Spinal cord (tissue), 10 donors: ENCODE results near the gene HERC2. TPM values are rescaled to one million over a fixed set of nuclear protein-coding genes. Genes with fewer than 3 reads are reported as not detected.
"Not testable (repeated sequence)": the region's sequence is repeated elsewhere in the genome, so short reads cannot be mapped to it uniquely, and the experiment has no call there.

Experiments
- DNase-seq, 6 donors: peaks; one replicate each; pipeline versions ENCODE4 v3.0.0 to v3.0.0-alpha.2; 2013 to 2015; ENCODE audit warnings: low spot score in 6 of 6, low read depth in 4 of 6
- H3K27ac ChIP-seq: one replicate; pipeline ENCODE4 v1.5.1; 2013; ENCODE audit warnings: low read depth, low read length, control low read depth
- H3K27me3 ChIP-seq: one replicate; pipeline ENCODE4 v1.6.1; 2013; ENCODE audit warnings: low read length; ENCODE audit not compliant: control insufficient read depth, insufficient read depth
- H3K36me3 ChIP-seq: one replicate; pipeline ENCODE4 v1.6.1; 2013; ENCODE audit warnings: low read length; ENCODE audit not compliant: control insufficient read depth, insufficient read depth
- H3K4me1 ChIP-seq: one replicate; pipeline ENCODE4 v1.6.1; 2013; ENCODE audit warnings: low read length; ENCODE audit not compliant: control insufficient read depth, insufficient read depth
- H3K4me3 ChIP-seq: one replicate; pipeline ENCODE4 v1.5.1; 2013; ENCODE audit warnings: low read depth, low read length, control low read depth
- H3K9me3 ChIP-seq: one replicate; pipeline ENCODE4 v1.6.1; 2013; ENCODE audit warnings: low read length; ENCODE audit not compliant: control insufficient read depth, insufficient read depth
- WGBS: methylation state at CpG from one replicate; pipeline ENCODE4 v1.1.5; 2013; ENCODE audit warnings: missing lambda C conversion rate; ENCODE audit not compliant: insufficient coverage; 5-methylcytosine and 5-hydroxymethylcytosine counted together
- polyA plus RNA-seq, 2 donors: library from polyadenylated mRNA; unstranded; fragments of 120-200 nt; gene quantifications; one replicate each; pipeline ENCODE4 v1.2.1, GENCODE V29; 2013; ENCODE audit not compliant: insufficient read length in 2 of 2
- total RNA-seq, 2 donors: library from RNA; depleted of rRNA in 1 of 2; stranded (reverse); fragments of 120-200 nt in 1 of 2; fragments of >200 nt in 1 of 2; gene quantifications; one replicate each; pipeline versions ENCODE4 v1.2.3 to v1.2.4, GENCODE V29; 2013 to 2014
- donor health status: healthy.

Gene HERC2
- total and polyA plus RNA-seq, 4 donors = 62.9 to 96.2 (median 78.5) TPM

DNA sequence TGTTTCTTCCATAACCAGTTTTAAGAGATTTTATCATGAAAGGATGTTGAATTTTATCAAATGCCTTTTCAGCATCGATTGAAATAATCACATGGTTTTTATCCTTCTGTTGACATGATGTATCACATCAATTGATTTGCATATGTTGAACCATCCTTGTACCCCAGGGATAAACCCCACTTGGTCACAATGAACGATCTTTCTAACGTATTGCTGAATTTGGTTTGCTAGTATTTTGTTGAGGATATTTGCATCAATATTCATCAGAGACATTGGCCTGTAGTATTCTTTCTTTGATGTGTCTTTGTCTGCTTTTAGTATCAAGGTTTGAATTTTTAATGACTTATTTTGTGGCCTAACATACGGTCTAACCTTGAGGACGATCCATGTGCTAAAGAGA, 13.3 kb downstream of the HERC2 start:
- H3K9me3 ChIP-seq, H3K4me1 ChIP-seq, H3K4me3 ChIP-seq, H3K36me3 ChIP-seq, DNase-seq, H3K27ac ChIP-seq, H3K27me3 ChIP-seq: not testable (repeated sequence)
- WGBS = no CpG with 5 or more reads among the region's 5 CpGs

DNA sequence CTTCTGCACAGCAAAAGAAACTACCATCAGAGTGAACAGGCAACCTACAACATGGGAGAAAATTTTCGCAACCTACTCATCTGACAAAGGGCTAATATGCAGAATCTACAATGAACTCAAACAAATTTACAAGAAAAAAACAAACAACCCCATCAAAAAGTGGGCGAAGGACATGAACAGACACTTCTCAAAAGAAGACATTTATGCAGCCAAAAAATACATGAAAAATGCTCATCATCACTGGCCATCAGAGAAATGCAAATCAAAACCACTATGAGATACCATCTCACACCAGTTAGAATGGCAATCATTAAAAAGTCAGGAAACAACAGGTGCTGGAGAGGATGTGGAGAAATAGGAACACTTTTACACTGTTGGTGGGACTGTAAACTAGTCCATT, 16.3 kb downstream of the HERC2 start:
- H3K36me3 ChIP-seq, H3K4me1 ChIP-seq, H3K4me3 ChIP-seq, H3K27me3 ChIP-seq, DNase-seq, H3K27ac ChIP-seq, H3K9me3 ChIP-seq: not testable (repeated sequence)
- WGBS = no CpG with 5 or more reads among the region's 2 CpGs

DNA sequence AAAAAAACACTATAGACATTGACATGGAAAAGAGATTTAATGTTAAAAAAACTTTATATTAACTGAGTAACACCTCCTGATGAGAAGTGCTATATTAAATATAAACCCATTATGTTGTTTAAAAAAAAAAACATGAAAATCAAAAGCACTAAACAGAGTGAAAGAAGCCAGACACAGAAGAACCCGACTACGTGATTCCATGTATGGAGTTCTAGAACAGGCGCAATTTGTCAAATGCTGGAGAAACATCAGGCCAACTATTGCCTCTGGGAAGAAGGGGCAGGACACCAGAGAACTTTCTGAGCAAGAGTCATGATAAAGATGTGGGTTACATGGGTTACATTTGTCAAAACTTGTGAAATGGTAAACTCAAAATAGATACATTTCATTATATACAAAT, 24.5 kb downstream of the HERC2 start:
- not testable (repeated sequence) for H3K36me3 ChIP-seq, H3K27me3 ChIP-seq, DNase-seq, H3K27ac ChIP-seq, H3K9me3 ChIP-seq, H3K4me3 ChIP-seq, H3K4me1 ChIP-seq
- WGBS = 94% methylated on average over 3 of the region's 3 CpGs

DNA sequence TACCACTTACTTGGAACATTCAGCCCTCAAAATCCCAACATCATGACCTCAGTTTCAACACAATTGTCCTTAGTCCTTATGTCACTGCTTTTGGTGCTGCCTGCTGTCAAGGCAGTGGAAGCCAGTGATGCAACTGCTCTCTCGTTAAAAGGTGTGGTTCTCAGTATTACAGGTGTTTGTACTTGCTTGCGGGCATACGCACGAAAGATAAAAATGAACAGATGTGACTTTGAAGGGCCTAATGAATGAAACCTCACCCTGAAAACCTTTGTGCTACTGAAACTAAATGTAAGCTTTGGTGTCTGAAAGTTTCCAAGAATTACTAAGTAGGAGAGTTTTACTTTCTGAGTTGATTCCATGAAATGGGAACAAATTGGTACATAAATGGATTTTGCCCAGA, 25.2 kb downstream of the HERC2 start:
- WGBS = no CpG with 5 or more reads among the region's 4 CpGs
- not testable (repeated sequence) for DNase-seq, H3K4me3 ChIP-seq, H3K4me1 ChIP-seq, H3K36me3 ChIP-seq, H3K27me3 ChIP-seq, H3K27ac ChIP-seq, H3K9me3 ChIP-seq

DNA sequence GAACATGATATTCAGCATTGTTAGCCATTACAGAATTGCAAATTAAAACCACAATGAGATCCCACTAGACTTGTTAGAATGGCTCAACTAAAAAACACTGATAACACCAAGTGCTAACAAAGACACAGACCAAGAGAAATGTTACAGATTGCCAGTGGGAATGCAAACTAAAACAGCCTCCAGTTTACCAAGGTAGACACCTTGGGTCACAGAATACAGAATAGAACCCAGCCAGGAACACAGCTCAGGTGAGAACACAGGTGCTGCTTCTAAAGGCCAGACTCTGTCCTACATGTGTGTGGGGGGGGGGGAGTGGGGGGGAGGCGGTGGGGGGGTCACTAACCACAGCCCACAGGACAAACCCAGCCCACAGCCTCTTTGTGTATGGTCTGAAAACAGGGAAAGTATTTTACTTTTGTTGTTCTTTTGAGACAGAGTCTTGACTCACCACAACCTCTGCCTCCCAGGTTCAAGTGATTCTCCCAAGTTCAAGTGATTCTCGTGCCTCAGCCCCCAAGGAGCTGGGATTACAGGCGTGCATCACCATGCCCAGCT, 26.9 kb downstream of the HERC2 start:
- not testable (repeated sequence) for H3K4me3 ChIP-seq, H3K9me3 ChIP-seq, H3K27ac ChIP-seq, H3K27me3 ChIP-seq, H3K4me1 ChIP-seq, DNase-seq
- peaks cover 12% of the 10 kb centered on the region for H3K36me3 ChIP-seq
- no CpG with 5 or more reads among the region's 3 CpGs for WGBS

DNA sequence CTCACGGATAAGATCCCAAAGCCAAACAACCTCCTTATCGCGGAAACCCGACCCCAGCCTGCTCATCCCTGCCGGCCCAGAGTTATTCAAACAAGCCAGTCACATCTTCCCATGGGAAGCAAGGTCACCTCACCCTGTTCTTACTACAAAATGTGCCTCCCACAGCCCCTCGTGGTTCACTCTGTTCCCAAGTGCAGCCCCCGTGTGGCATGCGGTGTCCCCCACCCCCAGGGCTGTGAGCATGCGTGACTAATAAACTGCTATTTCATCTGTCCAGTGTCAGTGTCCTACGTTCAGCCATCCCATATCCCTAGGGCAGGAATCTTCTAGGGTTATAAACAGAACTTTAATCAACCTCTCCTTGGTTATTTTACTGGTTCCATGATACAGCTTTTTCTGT, 27.4 kb downstream of the HERC2 start:
- peaks cover 14% of the 10 kb centered on the region for H3K36me3 ChIP-seq
- not testable (repeated sequence) for DNase-seq, H3K27me3 ChIP-seq, H3K27ac ChIP-seq, H3K4me1 ChIP-seq, H3K4me3 ChIP-seq, H3K9me3 ChIP-seq
- 17% methylated on average over 1 of the region's 10 CpGs for WGBS

DNA sequence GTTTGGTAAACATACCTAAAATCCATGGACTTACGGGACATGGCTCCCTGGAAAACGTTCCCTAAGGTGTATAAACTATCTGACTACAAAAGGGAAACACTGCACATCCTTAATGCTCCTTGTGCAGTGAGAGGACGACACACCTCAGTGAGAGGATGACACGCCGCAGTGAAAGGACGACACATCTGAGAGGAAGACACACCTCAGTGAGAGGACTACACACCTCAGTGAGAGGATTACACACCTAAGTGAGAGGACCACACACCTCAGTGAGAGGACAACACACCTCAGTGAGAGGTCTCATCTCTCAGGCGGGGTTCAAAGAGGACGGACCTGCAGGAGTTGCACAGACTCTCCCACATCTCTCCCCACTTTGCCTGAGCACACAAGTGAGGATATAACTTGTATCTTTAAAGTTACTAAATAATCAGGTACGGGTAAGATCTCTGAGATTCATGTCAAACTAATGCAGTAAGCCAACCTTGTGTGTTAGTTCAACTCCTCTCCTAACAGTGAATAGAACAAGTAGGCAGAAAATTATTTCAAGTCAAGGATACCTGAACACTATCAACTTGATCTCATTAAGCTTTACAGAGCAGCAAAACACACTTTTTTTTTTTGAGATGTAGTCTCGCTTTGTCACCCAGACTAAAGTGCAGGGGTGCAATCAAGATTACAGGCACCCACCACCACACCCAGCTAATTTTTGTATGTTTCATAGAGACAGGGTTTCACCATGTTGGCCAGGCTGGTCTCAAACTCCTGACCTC, 32.1 kb downstream of the HERC2 start:
- Histone ChIP-seq H3K4me3 (no peak overlapping the region), H3K36me3 (peaks cover 16% of the 10 kb centered on the region), H3K9me3 (peaks cover 1% of the 10 kb centered on the region), H3K27me3 (no peaks in the 10 kb centered on the region), H3K27ac (no peak overlapping the region), H3K4me1 (no peaks in the 10 kb centered on the region)
- DNase-seq = no peak
- WGBS = 93% methylated on average over 5 of the region's 10 CpGs

DNA sequence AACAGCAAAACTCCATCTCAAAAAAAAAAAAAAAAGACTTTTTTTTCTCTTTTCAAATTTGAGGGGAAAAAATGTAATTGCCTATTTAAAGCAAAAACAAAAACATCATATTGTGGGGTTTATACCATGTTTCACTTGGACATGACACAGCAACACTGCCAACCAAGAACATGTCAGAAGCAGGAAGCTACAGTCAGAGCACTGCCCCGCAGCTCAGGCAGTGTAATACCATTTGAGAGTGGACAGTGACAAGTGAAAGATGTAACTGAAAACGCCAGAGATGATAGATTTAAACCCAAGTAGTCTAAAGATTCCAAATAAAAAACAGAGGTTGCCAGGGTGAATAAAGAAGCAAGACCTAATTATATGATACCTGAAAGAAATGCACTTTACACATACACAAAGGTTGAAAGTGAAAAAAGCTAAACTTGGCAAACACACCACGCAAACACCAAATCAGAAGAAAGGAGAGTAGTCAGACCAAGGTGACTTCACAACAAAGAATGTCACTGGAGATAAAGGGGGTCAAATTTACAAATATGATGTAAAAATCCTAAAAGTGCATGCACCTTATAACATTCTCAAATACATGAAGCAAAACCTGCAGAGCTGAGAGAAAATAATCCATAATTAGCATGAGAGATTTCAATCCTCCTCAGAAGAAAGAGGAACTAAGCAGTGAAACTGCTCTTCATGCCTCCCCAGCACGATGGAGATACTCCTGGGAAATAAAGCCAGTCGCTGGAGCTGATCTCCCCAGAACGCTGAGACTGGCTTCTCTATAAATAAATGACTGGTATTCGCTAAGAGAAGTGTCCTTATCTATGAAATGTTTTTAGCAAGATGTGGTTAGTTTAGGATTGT, 32.9 kb downstream of the HERC2 start:
- H3K27ac ChIP-seq, H3K4me1 ChIP-seq, H3K27me3 ChIP-seq, DNase-seq, H3K9me3 ChIP-seq, H3K4me3 ChIP-seq: not testable (repeated sequence)
- H3K36me3 ChIP-seq = peaks cover 16% of the 10 kb centered on the region
- WGBS = 83% methylated on average over 2 of the region's 7 CpGs

DNA sequence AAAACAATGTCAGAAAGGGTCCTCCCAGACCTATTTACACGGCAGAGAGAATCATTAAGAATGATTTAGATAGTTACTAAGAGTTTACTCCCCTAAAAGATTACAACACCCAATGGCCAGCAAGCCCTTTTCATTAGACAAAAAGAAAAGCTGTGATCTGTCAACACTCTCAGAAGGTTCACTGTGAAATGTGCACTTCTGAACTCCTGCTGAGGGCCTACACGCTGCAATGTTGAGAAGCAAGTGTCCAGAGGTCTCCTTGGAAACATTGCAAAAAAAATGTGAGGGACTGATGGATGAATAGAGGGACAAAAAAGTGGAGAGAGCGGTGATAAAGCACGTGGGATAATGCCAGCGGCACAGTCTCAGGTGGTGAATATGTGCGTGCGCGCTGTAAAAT, 35.3 kb downstream of the HERC2 start:
- H3K27ac ChIP-seq = not testable (repeated sequence)
- WGBS = no CpG with 5 or more reads among the region's 8 CpGs

More for the DNA sequence above, 35.3 kb downstream of the HERC2 start:
- peaks cover 16% of the 10 kb centered on the region for H3K36me3 ChIP-seq
- not testable (repeated sequence) for H3K4me1 ChIP-seq, H3K4me3 ChIP-seq, H3K27me3 ChIP-seq, H3K9me3 ChIP-seq, DNase-seq
